NCI-H2196 (cell line): ENCODE results near the gene DNMT1.
"Not testable (repeated sequence)": the region's sequence is repeated elsewhere in the genome, so short reads cannot be mapped to it uniquely, and the experiment has no call there.

Experiments used
- DNase-seq: peaks from one replicate; lab custom pipeline; 2025; ENCODE audit not compliant: unreplicated experiment; lab: John Stamatoyannopoulos, UW

The DNMT1 gene

GRCh38 chr19:10194500-10195198, at the start of gene DNMT1:
Gene DNMT1 (minus strand): TSS chr19:10194953. CDS start chr19:10194899, 54 bp downstream.
- peak; percentile 96 for DNase-seq

GRCh38 chr19:10243606-10244005, 48.9 kb upstream of the DNMT1 start:
- no peak for DNase-seq

DNA sequence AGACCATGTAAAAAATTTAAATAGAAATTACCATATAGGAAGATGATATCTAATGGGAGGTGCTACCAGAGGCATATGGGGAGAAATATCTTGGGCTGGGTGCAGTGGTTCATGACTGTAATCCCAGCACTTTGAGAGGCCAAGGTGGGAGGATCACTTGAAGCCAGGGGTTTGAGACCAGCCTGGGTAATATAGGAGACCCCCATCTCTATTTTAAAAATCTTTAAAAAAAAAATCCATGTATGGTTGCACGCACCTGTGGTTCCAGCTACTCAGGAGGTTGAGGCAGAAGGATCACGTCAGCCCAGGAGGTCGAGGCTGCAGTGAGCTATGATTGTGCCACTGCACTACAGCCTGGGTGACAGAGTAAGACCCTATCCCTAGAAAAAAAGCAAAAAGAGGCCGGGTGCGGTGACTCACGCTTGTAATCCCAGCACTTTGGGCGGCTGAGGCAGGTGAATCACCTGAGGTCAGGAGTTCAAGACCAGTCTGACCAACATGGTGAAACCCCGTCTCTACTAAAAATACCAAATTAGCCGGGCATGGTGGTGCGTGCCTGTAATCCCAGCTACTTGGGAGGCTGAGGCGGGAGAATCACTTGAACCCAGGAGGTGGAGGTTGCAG, 47.2 kb upstream of the DNMT1 start:
- not testable (repeated sequence) for DNase-seq

GRCh38 chr19:10238172-10238783, 43.5 kb upstream of the DNMT1 start:
- DNase-seq: peak; percentile 90

DNA sequence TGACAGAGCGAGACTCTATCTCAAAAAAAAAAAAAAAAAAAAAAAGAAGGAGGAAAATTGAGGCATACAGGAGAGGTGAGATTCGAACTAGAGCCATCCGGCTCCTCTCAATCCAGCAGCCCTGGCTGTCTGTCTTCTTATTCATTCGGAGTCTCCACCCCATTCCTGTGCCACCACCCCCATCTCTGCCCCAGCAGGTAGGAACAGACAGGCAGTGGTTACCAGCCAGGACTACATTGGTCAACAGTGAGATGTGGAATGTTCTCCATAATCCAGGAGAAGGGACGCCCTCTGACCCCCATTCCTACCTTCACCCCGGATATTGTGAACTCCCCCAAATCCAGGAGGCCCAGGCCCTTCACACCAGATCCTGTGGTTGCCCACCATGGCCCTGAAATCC, 42.9 kb upstream of the DNMT1 start:
- peak; percentile 43 for DNase-seq

DNA sequence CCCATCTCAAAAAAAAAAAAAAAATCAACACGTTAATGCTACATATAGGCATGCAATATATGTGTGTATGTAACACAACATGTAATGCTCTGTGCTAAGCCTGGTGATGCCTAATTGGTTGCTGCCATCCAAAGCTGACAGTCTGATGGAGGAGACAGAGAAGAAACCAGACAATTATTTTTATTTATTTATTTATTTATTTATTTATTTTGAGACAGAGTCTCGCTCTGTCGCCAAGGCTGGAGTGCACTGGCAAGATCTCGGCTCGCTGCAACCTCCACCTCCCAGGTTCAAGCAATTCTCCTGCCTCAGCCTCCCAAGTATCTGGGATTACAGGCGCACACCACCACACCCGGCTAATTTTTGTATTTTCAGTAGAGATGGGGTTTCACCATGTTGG, 40.7 kb upstream of the DNMT1 start:
- DNase-seq: not testable (repeated sequence)

DNA sequence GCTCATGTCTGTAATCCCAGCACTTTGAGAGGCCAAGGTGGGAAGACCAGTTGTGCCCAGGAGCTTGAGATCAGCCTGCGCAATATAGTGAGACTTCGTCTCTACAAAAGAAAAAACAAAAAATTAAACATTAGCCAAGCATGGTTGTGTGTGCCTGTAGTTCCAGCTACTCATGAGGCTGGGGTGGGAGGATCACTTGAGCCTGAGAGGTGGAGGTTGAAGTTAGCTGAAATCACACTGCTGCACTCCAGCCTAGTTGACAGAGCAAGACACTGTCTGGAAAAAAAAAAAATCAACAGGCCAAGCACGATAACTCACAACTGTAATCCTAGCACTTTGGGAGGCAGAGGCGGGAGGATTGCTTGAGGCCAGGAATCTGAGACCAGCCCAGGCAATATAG, 40.2 kb upstream of the DNMT1 start:
- no peak for DNase-seq

- no peak for DNase-seq
These were observed 39.2 kb upstream of the DNMT1 start for GRCh38 chr19:10233946-10234345.

DNA sequence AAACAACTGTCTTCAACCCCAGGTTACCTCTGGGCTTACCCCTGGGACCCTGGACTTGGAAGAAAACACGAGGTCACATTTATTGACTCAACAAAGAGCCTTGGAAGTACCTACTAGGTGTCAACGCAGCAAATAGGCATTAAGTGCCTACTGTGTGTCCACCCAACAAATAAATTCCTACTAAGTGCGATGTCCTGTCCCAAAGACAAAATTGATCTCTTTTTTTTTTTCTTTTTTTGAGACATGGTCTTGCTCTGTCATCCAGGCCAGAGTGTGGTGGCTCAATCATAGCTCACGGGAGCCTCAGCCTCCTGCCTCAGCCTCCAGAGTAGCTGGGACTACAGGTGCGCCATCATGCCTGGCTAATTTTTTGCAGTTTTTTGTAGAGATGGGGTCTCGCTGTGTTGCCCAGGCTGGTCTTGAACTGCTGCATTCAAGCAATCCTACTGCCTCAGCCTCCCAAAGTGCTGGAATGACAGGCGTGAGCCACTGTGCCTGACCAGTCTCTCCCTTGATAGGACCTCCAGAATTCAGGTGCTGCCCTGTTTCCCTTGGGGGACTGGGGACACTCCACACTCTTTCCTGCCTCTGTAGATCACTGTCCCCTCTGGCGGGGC, 37.0 kb upstream of the DNMT1 start:
- DNase-seq: no peak

GRCh38 chr19:10230861-10231611, 36.3 kb upstream of the DNMT1 start, which contains the start of gene S1PR2:
Gene S1PR2 (minus strand): TSS chr19:10231331. CDS start chr19:10224905, 6,426 bp downstream.
- peak; percentile 80 for DNase-seq

GRCh38 chr19:10230173-10230860, 35.6 kb upstream of the DNMT1 start:
- DNase-seq: peak; percentile 46

GRCh38 chr19:10228920-10229319, 34.2 kb upstream of the DNMT1 start:
- DNase-seq: peak; percentile 27

DNA sequence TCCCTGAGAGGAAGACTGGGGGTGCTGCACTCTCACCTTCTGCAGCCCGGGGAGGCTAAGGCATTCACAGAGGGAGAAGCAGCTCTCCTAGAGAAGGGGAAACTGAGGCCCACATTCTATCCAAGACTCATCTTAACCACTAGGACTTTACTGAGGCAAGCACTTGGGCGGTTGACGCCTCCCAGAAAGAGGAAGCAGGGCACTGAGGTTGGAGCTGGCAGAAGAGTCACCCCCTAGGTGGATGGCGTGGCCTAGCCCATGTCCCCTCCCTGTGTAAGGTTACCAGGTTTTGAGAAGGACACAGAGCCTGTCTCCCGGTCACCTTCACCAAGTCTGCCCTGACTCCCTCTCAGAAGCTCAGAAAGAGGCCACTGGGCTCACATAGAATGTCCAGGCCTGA, 33.6 kb upstream of the DNMT1 start:
- DNase-seq: no peak

DNA sequence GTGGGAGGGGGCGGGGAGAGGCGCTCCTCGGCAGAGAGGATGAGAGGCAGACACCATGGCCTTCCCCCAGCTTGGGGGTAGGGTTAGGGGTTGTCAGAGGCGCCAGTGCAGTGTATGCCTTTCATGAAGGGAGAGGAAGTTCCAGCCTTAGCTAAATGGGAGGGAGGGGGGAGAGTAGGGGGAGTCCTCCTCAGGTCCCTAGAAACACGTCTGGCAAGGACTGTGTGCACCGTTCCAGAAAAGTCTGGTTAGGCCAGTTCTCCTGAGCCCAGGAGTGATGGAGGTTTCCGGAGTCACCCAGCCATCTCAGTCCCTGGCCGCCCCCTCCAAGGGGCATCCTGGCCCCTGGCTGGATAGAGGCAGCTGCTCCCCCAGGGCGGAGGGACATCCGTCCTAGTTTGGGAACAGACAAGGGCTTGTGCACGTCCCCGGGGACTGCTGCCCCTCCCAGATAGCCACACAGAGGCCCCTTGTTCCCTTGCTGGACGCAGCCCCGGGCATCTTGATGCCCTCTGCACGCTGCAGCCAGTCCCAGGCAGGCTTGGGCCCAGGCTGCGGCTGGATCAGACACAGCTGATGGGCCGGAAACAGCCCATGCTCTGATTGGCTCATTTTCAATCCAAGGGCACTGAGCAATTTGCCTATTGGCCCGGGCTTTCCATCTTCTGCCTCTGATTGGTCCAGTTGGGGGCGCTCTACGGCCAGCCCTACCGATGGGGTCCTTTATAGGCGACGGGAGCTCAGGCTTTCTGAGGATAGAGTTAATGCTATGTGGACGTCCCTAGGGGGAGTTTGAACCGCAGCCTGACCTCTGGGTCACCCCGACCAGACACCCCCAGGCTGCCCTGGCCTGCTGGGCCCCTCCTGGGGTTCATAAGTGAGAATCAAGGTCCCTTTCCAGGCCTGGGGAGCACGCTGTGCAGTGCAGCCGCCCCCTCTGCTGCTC, 32.5 kb upstream of the DNMT1 start:
- DNase-seq: no peak

- no peak for DNase-seq
These were observed 31.7 kb upstream of the DNMT1 start for GRCh38 chr19:10226376-10227025.

- DNase-seq: no peak
These were observed 31.2 kb upstream of the DNMT1 start for GRCh38 chr19:10226021-10226375.

DNA sequence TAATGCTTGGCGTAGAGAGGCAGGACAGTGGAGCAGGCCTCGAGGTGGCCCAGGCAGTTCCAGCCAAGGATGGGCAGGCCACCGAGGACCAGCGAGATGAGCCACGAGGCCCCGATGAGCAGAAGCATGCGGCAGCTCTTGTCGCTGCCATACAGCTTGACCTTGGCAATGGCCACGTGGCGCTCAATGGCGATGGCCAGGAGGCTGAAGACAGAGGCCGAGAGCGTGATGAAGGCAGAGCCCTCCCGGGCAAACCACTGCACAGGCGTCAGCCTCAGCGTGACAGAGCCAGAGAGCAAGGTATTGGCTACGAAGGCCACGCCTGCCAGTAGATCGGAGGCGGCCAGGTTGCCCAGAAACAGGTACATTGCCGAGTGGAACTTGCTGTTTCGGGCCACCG, 29.6 kb upstream of the DNMT1 start:
- no peak for DNase-seq

GRCh38 chr19:10223488-10224213, 28.9 kb upstream of the DNMT1 start:
- no peak for DNase-seq
